GM20431 (cell line): Measurements from ENCODE around the gene MYO18B.

Source experiments
- in situ Hi-C: fragments of 300-500 bp; cut with MseI, MboI; formaldehyde crosslinking; loops from one replicate; pipeline ENCODE4 v1.15.0; 2020; ENCODE audit warnings: low sequenced_read_pairs; ENCODE audit not compliant: unreplicated experiment

MYO18B gene

GRCh38 chr22:25764270-25765015, 22.5 kb downstream of the MYO18B start:
- in situ Hi-C loops = no loop called here

DNA sequence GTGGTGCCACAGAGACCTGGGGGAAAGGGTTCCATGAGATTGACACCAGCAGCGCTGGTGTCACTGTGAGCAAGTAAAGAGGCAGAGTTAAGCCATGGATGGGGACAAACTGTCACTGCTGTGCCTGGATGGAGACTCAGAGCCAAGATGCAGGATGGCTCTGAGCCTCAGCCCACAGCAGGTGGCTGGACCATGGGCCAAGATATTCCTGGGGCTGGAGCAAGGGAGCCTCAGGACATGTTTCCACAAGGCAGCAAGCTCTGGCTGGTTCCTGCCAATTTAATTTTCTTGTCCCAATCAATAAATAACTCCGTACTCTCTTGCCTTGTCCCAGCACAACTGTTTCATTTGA, 23.0 kb downstream of the MYO18B start:
- in situ Hi-C loops = no loop called here

DNA sequence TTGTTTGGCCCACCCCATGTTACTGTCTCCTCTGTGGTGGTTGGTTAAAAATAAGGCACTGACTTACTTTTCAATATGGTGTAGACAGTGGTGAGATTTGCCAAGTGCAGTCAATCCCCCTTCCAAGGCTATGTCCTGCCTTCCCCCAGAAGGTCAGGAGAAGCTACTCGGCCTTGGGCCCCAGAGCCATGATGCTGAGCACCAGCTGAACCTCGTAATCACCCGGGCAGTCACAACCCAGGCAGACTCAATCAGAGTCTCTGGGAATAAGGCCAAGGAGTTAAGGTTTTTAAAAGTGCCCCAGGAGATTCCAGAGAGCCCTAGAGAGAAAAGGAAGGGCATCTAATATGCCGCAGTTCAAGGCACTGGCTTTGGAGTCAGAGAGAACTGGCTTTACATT, 23.8 kb downstream of the MYO18B start:
- in situ Hi-C loops = no loop called here

DNA sequence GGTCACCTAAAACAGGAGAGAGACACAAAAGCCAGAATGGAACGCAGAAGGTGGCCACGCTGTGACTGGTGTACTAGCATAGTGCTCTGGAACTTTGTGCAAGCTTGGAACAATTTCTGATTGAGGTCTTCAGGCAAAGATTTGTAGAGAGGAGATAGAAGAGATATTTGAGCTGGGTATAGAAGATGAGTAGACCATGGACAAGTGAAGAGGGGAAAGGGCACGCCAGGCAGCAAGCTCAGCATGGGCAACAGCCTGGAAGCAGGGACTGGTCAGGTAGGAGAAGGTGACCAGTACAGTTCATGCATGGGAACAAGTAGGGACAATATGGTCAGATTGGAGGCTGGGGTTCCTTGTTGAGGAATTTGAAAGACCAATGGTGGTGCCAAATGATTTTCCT, 24.4 kb downstream of the MYO18B start:
- in situ Hi-C loops = no loop called here

DNA sequence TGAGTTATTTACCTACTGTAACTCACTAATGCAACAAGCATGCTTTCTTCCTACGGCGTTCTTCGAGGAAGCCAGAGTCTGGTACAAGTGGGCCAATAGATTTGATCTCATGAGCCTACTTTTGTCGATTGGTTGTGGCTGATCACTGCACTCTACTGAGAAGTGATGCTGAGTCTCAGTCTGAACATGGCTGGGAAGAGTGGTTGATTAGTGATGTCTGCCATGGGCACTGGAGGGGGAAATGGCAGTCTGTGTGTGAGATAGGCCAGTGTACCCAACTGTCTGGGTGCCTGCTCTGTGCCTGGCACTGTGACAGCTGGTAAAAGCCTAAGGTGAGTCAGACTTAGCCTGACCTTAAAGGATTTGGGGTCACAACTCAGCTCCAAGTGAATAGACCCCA, 28.3 kb downstream of the MYO18B start:
- in situ Hi-C loops = loop anchor here (10.0 kb wide), 1 partner anchor 306 kb away; no protein-coding TSS in a partner anchor

DNA sequence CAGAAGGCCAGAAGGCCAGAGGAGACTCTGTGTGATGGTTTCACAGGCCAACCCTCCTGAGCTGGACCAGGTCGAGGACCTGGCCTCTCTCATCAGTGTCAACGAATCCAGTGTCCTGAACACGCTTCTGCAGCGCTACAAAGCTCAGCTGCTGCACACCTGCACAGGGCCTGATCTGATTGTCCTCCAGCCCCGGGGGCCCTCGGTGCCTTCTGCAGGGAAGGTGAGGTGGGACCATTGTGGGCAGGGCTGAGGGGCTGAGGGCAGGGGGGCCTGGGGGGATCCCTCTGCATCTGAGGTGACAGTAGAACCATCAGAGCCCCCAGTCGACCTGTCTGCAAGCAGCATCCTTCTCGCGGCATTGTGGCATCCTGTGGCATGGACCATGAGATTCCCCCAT, 30.3 kb downstream of the MYO18B start:
- in situ Hi-C loops = loop anchor here (10.0 kb wide), 1 partner anchor 307 kb away; no protein-coding TSS in a partner anchor

- in situ Hi-C loops = loop anchor here (10.0 to 25.0 kb wide), 2 partner anchors 310 to 538 kb away; no protein-coding TSS in a partner anchor
These were observed 32.6 kb downstream of the MYO18B start for GRCh38 chr22:25774575-25775026.

GRCh38 chr22:25775531-25775930, 33.5 kb downstream of the MYO18B start:
- in situ Hi-C loops = loop anchor here (10.0 to 25.0 kb wide), 2 partner anchors 311 to 537 kb away; no protein-coding TSS in a partner anchor

GRCh38 chr22:25777411-25777810, 35.4 kb downstream of the MYO18B start:
- in situ Hi-C loops = loop anchor here (10.0 to 25.0 kb wide), 2 partner anchors 313 to 535 kb away; no protein-coding TSS in a partner anchor

GRCh38 chr22:25777870-25778269, 35.9 kb downstream of the MYO18B start:
- in situ Hi-C loops = loop anchor here (10.0 to 25.0 kb wide), 2 partner anchors 313 to 534 kb away; no protein-coding TSS in a partner anchor

DNA sequence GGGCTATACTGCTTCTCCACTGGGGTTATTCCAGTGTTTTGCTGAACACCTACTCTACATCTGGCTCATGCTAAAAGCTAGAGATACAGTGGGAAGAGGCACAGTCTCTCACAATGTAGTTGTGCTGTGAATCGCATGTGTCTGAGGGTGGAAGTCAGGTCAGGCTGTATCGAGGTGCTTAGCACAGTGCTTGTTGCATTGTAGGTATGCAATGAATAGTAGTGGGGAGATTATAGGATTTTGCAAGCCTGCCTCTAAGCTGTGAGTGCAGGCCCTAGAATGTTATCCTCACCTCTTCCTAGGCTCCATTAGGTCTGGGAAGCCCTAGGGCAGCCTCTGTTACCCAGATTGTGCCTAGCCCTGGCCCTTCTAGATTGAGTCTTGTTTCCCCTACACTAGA, 37.4 kb downstream of the MYO18B start:
- in situ Hi-C loops = loop anchor here (10.0 to 25.0 kb wide), 2 partner anchors 315 to 533 kb away; no protein-coding TSS in a partner anchor

- in situ Hi-C loops = loop anchor here (10.0 to 25.0 kb wide), 2 partner anchors 315 to 532 kb away; no protein-coding TSS in a partner anchor
These were observed 37.9 kb downstream of the MYO18B start for GRCh38 chr22:25779890-25780289.

DNA sequence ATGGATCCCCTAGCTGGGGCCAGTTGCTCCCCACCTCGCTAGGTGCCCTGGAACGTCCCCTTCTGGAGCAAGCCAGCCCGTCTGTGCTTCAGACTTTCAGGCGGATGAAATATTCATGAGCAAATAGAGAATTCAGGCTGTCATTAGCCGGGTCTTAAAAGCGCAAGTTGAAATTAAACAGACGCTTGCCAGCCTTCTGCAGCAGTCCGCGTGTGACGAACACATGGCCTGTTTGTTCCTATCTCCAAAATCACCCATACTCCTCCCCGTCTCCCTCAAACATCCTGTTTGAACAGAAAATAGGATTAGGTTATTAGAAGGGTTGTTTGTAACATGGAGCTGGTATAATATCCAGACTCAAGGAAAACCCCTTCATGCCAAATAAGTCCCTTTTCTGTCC, 38.7 kb downstream of the MYO18B start:
- in situ Hi-C loops = loop anchor here (25.0 kb wide), 1 partner anchor 532 kb away; no protein-coding TSS in a partner anchor

DNA sequence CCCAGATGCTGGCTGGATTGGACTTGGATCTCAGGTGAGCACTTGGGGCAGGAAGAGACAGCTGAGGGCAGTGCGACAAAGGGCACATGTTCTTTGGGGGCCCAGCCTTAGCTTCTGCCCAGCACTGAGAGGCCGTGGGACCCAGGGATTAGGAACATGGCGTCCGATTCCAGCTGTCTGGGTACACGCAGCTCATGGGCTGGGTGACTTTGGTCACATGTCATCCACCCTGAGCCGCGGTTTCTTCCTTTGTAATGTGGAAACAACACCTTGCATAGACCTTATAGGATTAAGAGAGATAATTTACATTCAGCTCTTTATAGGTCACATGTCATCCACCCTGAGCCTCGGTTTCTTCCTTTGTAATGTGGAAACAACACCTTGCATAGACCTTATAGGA, 39.8 kb downstream of the MYO18B start:
- in situ Hi-C loops = loop anchor here (25.0 kb wide), 1 partner anchor 530 kb away; no protein-coding TSS in a partner anchor

DNA sequence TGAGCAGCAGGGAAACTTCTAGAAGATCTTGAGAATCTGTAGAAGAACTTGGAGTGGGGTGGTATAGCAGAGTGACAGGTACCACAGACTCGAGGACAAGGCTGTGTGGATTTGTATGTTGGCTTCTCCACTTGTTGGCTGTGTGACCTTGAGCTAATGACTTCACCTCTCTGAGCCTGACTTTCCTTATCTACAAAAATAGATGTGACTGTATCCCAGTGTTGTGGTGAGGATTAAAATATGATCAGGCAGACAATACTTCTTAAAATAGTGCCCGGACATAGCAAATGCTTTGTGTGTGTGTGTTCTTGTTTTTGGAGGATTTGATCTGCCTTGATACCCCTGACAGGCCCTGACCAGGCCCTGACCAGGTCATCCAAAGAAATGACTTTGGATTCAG, 40.8 kb downstream of the MYO18B start:
- in situ Hi-C loops = loop anchor here (25.0 kb wide), 1 partner anchor 529 kb away; no protein-coding TSS in a partner anchor

GRCh38 chr22:25783856-25784255, 41.9 kb downstream of the MYO18B start:
- in situ Hi-C loops = loop anchor here (25.0 kb wide), 1 partner anchor 528 kb away; no protein-coding TSS in a partner anchor

- in situ Hi-C loops = loop anchor here (25.0 kb wide), 1 partner anchor 526 kb away; no protein-coding TSS in a partner anchor
These were observed 44.2 kb downstream of the MYO18B start for GRCh38 chr22:25786165-25786564.

DNA sequence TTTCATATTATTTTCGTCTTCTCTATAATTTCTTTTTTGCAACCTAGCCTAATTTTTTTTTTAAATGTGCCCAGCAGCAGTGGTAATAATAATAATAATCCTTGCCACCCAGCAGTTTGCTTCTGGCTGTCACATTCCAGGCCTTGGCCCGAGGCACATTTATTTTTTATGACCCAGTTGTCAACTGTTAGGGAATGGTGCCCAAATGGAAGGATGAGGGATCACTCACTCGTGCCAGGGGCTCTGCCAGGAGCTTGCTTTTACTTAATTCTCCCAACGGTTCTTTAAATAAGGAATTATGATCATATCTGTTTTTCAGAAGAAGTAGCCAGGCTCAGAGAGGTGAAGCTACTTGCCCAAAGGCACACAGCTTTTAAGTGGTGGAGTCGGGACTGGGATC, 49.6 kb downstream of the MYO18B start:
- in situ Hi-C loops = loop anchor here (25.0 kb wide), 1 partner anchor 521 kb away; no protein-coding TSS in a partner anchor

GRCh38 chr22:25795478-25795877, 53.5 kb downstream of the MYO18B start:
- in situ Hi-C loops = loop anchor here (25.0 kb wide), 1 partner anchor 517 kb away; no protein-coding TSS in a partner anchor

DNA sequence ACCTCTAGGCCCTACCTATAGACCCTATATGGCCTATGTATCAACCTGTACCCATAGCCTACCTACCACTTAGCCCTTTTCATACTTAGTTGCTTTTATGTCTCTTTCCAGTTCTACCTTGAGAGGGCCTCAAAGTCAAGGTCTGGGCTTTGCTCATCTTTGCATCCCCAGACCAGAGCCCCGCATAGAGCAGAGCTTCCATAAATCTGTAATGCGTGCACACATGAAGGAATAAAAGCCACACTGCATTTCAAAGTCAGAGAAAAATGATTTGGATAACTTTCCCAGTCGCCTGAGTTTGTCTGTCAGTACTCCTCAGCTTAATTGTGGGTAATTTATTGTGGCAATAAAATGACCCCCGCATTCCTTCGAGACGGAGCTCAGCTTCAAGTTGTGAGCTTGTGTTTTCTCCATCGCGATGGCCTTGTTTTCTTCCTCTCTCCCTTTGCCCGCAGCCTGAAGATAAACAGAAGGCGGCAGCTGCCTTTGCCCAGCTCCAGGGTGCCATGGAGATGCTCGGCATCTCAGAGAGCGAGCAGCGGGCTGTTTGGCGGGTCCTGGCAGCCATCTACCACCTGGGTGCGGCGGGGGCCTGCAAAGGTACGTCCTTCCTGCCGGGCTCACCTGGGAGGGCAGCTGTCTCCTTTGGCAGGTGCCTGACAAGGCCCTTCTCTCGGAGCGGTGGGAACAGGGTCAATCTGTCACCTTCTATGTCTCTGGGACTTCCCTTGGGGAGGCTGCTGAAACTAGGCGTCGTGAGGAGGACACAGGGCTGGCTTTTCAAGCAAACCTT, 55.7 kb downstream of the MYO18B start:
- in situ Hi-C loops = loop anchor here (25.0 kb wide), 1 partner anchor 515 kb away; no protein-coding TSS in a partner anchor
